ENCODE measurements around the gene NSUN2.

Gene NSUN2

GRCh38 chr5:6632888-6633468 lies at the start of gene NSUN2, which contains the start of gene SRD5A1:
Gene NSUN2, minus strand, starts transcription at chr5:6633044. Its CDS starts 65 bp downstream, at chr5:6632979.
Gene SRD5A1, plus strand, starts transcription at chr5:6633440. Its CDS starts 137 bp downstream, at chr5:6633577.
- TF ChIP-seq CTCF (IDR thresholded peaks at IDR 0.05; ENCODE audit: low read depth, low read length), result no peak
- peak within 1 kb of the TSS; percentile 94 for H3K4me3 ChIP-seq (ENCODE audit: low read depth, low read length)

GRCh38 chr5:6682239-6682638 lies 49.4 kb upstream of the NSUN2 start:
- no peak overlapping the region for H3K4me3 ChIP-seq (ENCODE audit: low read depth, low read length)
- no peak for TF ChIP-seq CTCF (IDR thresholded peaks at IDR 0.05; ENCODE audit: low read depth, low read length)

- TF ChIP-seq CTCF (IDR thresholded peaks at IDR 0.05; ENCODE audit: low read depth, low read length), result no peak
- H3K4me3 ChIP-seq (ENCODE audit: low read depth, low read length), result no peak overlapping the region
Measured at GRCh38 chr5:6681682-6682081, 48.8 kb upstream of the NSUN2 start.

GRCh38 chr5:6680922-6681321 lies 48.1 kb upstream of the NSUN2 start:
- TF ChIP-seq CTCF (IDR thresholded peaks at IDR 0.05; ENCODE audit: low read depth, low read length), result no peak
- H3K4me3 ChIP-seq (ENCODE audit: low read depth, low read length), result no peak overlapping the region

GRCh38 chr5:6678385-6678784 lies 45.5 kb upstream of the NSUN2 start:
- TF ChIP-seq CTCF (IDR thresholded peaks at IDR 0.05; ENCODE audit: low read depth, low read length), result no peak
- no peak overlapping the region for H3K4me3 ChIP-seq (ENCODE audit: low read depth, low read length)

GRCh38 chr5:6676702-6677101 lies 43.9 kb upstream of the NSUN2 start:
- no peak for TF ChIP-seq CTCF (IDR thresholded peaks at IDR 0.05; ENCODE audit: low read depth, low read length)
- H3K4me3 ChIP-seq (ENCODE audit: low read depth, low read length), result no peak overlapping the region

- no peak for TF ChIP-seq CTCF (IDR thresholded peaks at IDR 0.05; ENCODE audit: low read depth, low read length)
- H3K4me3 ChIP-seq (ENCODE audit: low read depth, low read length), result no peak overlapping the region
Measured at GRCh38 chr5:6675784-6676491, 43.1 kb upstream of the NSUN2 start.
